B cell (primary cell): ENCODE measurements around the gene PPP4R1.

ENCODE experiments used
- CTCF ChIP-seq: fragments of 200-600 bp; IDR thresholded peaks from one replicate; pipeline ENCODE4 v1.8.0; 2022; ENCODE audit warnings: antibody characterized with exemption, mild to moderate bottlenecking
- EZH2 ChIP-seq: IDR thresholded peaks from 2 replicates; pipeline ENCODE4 v1.6.1; 2012; ENCODE audit warnings: borderline replicate concordance, low read depth, mild to moderate bottlenecking, moderate library complexity, low read length; ENCODE audit not compliant: insufficient read depth, poor library complexity, severe bottlenecking

- TF ChIP-seq CTCF (no peak), EZH2 (no peak)
Measured at GRCh38 chr18:9552616-9553015, 61.7 kb downstream of the PPP4R1 start.
